ENCODE results near the gene TMEM131. TPM values are rescaled to one million over a fixed set of nuclear protein-coding genes. Genes with fewer than 3 reads are reported as not detected.
A peak's percentile ranks its signal among the peaks of the same experiment; 100 is the strongest.

The TMEM131 gene
- total RNA-seq, 2 donors from 2014 or later = 20.0 to 21.4 TPM

DNA sequence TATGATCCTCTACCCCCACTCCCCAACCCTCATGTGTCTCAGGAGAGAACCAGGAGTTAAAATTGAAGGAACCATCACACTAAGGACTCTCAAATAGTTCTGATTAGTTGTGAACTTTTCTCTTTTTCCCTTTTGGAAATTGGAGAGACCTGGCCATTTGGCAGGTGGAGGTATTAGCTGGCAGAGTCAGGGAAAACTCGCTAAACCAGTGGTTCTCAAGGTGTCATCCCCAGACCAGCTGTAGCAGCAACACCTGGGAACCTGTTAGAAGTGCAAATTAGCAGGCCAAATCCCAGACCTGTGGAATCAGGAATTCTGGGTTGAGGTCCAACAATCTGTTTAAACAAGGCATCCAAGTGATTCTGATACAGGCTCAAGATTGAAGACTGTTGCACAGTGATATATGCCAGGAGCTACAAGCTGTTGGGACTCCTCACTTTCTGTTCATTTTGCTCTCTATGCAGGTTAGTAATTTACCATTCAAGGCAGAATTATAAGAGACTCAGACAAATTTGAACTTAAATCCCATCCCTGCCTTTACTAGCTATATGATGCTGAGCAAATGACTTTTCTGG is 2.8 kb upstream of the TMEM131 start:
- Histone ChIP-seq H3K9me3 (no peaks in the 10 kb centered on the region), H3K36me3 (replicated peaks in 1 of 2; ENCODE audit: insufficient read depth in 1 of 2, low read depth in 2 of 2) (no peaks in the 10 kb centered on the region), H3K4me1 (peaks cover 6% of the 10 kb centered on the region), H3K27me3 (no peaks in the 10 kb centered on the region), H3K27ac (no peak overlapping the region), H3K4me3 (no peak overlapping the region)
- no peak for TF ChIP-seq POLR2A (IDR thresholded peaks at IDR 0.05)
- TF ChIP-seq, protein P1, sequence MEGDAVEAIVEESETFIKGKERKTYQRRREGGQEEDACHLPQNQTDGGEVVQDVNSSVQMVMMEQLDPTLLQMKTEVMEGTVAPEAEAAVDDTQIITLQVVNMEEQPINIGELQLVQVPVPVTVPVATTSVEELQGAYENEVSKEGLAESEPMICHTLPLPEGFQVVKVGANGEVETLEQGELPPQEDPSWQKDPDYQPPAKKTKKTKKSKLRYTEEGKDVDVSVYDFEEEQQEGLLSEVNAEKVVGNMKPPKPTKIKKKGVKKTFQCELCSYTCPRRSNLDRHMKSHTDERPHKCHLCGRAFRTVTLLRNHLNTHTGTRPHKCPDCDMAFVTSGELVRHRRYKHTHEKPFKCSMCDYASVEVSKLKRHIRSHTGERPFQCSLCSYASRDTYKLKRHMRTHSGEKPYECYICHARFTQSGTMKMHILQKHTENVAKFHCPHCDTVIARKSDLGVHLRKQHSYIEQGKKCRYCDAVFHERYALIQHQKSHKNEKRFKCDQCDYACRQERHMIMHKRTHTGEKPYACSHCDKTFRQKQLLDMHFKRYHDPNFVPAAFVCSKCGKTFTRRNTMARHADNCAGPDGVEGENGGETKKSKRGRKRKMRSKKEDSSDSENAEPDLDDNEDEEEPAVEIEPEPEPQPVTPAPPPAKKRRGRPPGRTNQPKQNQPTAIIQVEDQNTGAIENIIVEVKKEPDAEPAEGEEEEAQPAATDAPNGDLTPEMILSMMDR (IDR thresholded peaks at IDR 0.05) = no peak
- 70 to 81% methylated on average over 1 of the region's 1 CpG for WGBS, 2 donors
- intact Hi-C loops (cut with DNase I) = no loop called here
- ATAC-seq (no peak), DNase-seq (no peak)

DNA sequence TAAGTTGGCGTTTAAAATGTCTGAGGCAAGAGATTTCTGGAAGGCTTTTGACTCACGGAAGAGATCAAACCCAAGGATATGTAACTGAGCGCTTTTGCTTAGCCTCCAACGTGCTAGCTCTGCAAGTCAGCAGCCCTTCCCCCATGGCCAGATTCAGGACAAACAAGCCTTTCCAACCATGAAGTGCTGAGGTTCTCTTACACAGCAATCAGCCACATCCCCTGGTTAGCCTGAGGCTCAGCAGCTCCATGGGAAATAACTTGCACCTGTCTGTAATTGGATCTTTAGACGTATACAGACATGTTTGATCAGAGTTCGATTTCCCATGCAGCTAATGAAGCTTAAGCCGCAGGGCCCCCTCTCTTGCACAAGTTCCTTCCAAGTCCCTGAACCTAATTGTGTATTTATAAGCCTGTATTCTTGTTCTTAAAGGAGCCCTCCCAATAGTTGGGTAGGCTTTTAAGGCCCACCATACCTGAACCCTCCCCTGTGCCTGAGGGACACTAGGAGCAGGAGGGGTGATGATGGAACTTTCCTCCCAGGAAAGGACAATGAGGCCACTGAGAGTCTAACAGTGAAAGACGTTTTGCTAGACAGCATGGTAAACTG is 2.1 kb upstream of the TMEM131 start:
- no peak overlapping the region for H3K4me3 ChIP-seq
- H3K9me3 ChIP-seq = no peaks in the 10 kb centered on the region
- H3K27ac ChIP-seq = no peak overlapping the region
- intact Hi-C loops (cut with DNase I) = no loop called here
- no peak for TF ChIP-seq POLR2A (IDR thresholded peaks at IDR 0.05)
- TF ChIP-seq, protein P1 (IDR thresholded peaks at IDR 0.05) = no peak
- peaks cover 12% of the 10 kb centered on the region for H3K4me1 ChIP-seq
- 68 to 74% methylated on average over 8 of the region's 8 CpGs for WGBS, 2 donors
- ATAC-seq (no peak), DNase-seq (no peak)
- H3K36me3 ChIP-seq (replicated peaks in 1 of 2; ENCODE audit: insufficient read depth in 1 of 2, low read depth in 2 of 2) = no peaks in the 10 kb centered on the region
- no peaks in the 10 kb centered on the region for H3K27me3 ChIP-seq

DNA sequence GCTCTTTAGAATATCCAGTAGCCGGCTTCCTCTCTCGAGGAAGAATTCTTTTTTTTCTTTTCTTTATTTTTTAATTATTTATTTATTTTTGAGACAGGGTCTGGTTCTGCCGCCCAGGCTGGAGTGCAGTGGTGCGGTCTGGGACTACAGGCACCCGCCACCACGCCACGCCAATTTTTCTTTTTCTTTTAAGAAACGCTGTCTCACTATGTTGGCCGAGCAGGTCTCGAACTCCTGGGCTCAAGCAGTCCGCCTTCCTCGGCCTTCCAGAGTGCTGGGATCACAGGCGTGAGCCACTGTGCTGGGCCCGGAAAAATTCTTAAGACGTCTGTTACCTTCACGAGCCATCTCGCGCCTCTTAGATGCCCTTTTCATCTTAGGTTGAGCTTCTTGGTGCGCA is 931 bp upstream of the TMEM131 start:
- ATAC-seq (no peak), DNase-seq (peak in 2 of 4 donors; percentile 6 to 18)
- H3K4me1 ChIP-seq = peaks cover 21% of the 10 kb centered on the region
- peak overlapping the region in 3 of 4 donors; percentile 85 to 93 (median 86) for H3K27ac ChIP-seq
- H3K27me3 ChIP-seq = no peaks in the 10 kb centered on the region
- H3K9me3 ChIP-seq = no peaks in the 10 kb centered on the region
- intact Hi-C loops (cut with DNase I) = no loop called here
- no peaks in the 10 kb centered on the region for H3K36me3 ChIP-seq (replicated peaks in 1 of 2; ENCODE audit: insufficient read depth in 1 of 2, low read depth in 2 of 2)
- no peak for TF ChIP-seq POLR2A (IDR thresholded peaks at IDR 0.05)
- TF ChIP-seq, protein P1 (IDR thresholded peaks at IDR 0.05) = no peak
- 77 to 83% methylated on average over 19 of the region's 19 CpGs for WGBS, 2 donors
- no peak overlapping the region for H3K4me3 ChIP-seq

DNA sequence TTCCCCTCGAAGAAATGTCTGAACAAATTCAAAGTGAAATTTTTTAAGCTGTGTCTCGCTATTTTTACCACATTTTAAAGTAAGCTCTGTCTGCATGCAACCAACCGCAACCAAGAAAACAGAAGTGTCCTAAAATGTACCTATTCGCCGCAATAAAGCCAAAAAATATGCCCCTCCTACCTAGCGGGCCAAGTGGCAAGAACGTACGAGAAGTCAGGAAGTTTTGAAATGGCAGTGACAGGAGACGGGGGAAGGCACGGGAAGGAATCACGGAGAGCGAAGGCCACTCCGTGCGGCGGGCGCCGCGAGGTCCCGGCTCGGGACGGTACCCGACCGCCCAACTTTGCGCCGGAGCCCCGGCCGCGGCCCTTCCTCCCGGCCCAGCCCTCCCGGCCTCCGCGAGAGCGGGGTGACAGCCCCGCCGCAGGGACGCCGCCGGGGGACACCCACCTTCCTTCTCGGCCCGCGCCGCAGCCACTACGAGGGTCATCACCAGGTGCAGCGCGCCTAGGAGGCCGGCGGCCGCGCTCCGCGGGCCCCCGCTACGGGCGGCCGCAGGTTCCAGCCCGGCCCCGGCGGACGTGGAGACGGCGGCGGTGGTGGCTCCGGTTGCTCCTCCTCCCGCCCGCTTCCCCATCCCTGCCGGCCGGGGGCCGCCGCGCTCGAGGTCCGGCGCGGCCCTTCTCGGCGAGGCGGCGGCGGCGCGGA is 568 bp downstream of the TMEM131 start:
- Histone ChIP-seq H3K36me3 (replicated peaks in 1 of 2; ENCODE audit: insufficient read depth in 1 of 2, low read depth in 2 of 2) (no peaks in the 10 kb centered on the region), H3K4me3 (peak overlapping the region; percentile 37 to 84), H3K27ac (peak overlapping the region; percentile 65 to 93 (median 86)), H3K9me3 (no peaks in the 10 kb centered on the region), H3K27me3 (no peaks in the 10 kb centered on the region), H3K4me1 (peaks cover 31% of the 10 kb centered on the region)
- 0% methylated on average over 5 to 65 of the region's 81 CpGs for WGBS, 2 donors
- TF ChIP-seq, protein P1 (IDR thresholded peaks at IDR 0.05) = peak in 1 of 7 experiments; percentile 8
- TF ChIP-seq POLR2A (IDR thresholded peaks at IDR 0.05) = no peak
- intact Hi-C loops (cut with DNase I) = no loop called here
- DNase-seq (peak in 3 of 4 donors; percentile 48 to 67 (median 60)), ATAC-seq (peak; percentile 59)
